ENCODE data around the gene SDC3.

- TF ChIP-seq CTCF (IDR thresholded peaks at IDR 0.05; ENCODE audit: insufficient read depth, low read length): no peak
- no peak for TF ChIP-seq POLR2AphosphoS5 (IDR thresholded peaks at IDR 0.05; ENCODE audit: low read depth)
- TF ChIP-seq REST (IDR thresholded peaks at IDR 0.05; ENCODE audit: insufficient replicate concordance, low read depth): no peak
- TF ChIP-seq GABPA (IDR thresholded peaks at IDR 0.05; ENCODE audit: low read depth): no peak
- TF ChIP-seq SPI1 (IDR thresholded peaks at IDR 0.05; ENCODE audit: borderline replicate concordance, low read depth): no peak
These were observed 3.2 kb downstream of the SDC3 start for GRCh38 chr1:30905403-30905802.

Measured in HL-60 (cell line).